Esophagus muscularis mucosa (tissue), 4 donors: ENCODE measurements around the gene RNF220.

Source experiments
- CTCF ChIP-seq, 3 experiments: fragments of 200-600 bp in 2 of 3; fragments of 450-650 bp in 1 of 3; sonication (generic) in 2 of 3; IDR thresholded peaks; one replicate each; pipeline ENCODE4 v1.5.1; 2017 to 2019; ENCODE audit warnings: antibody characterized with exemption in 3 of 3, mild to moderate bottlenecking in 2 of 3, moderate library complexity in 1 of 3
- EP300 ChIP-seq: sonication (generic); formaldehyde crosslinking; IDR thresholded peaks from one replicate; pipeline ENCODE4 v1.6.1; 2017; ENCODE audit warnings: antibody characterized with exemption
- POLR2A ChIP-seq: fragments of 450-650 bp; IDR thresholded peaks from one replicate; pipeline ENCODE4 v1.6.1; 2017; ENCODE audit warnings: antibody characterized with exemption, moderate library complexity, mild to moderate bottlenecking, low read depth
- POLR2AphosphoS5 ChIP-seq, 2 donors: sonication (generic); formaldehyde crosslinking; IDR thresholded peaks; one replicate each; pipeline ENCODE4 v1.6.1; 2017; ENCODE audit warnings: antibody characterized with exemption in 2 of 2

DNA sequence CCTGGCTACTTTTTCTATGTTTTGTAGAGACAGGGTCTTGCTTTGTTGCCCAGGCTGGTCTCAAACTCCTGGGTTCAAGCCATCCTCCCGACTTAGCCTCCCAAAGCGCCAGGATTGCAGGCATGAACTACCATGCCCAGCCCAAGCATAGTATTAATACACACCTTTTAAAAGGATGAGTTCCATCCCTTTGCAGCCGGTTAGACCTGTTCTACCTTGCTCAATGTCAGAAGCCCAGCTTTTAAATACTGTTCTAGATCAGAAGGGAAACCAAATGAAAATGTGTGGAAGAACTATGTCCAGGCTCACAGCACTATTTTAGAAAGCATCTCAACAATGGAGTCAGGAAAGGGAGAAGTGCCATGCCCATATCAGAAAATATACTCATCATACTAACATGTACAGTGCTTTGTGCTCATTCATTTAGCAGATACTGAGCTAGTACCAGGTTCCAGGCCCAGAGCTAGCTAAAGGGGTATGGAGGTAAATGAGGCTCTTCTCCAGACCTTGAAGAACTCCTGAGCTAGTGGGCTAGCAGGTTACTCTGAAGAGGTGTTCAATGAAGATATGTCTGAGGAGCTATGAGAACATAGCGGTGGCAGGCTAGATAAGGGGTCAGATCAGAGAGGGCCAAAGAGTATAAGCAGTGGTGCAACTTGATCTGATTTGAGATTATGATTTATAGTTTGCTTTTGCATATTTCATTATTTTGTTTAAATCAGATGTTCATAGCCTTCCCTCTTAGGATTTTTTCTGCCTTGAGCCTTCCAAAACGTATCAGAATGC is 78.2 kb downstream of the RNF220 start:
- no peak for TF ChIP-seq CTCF (IDR thresholded peaks at IDR 0.05)
- TF ChIP-seq POLR2A, result no peak
- no peak for TF ChIP-seq POLR2AphosphoS5 (IDR thresholded peaks at IDR 0.05)
- TF ChIP-seq EP300, result no peak
